Activated CD4-positive, alpha-beta memory T cell treated with anti-CD3 and anti-CD28 coated beads for 36 hours (primary cell): Measurements from ENCODE around the gene PPIF. TPM values are rescaled to one million over a fixed set of nuclear protein-coding genes. Genes with fewer than 3 reads are reported as not detected.

ENCODE experiments used
- CTCF ChIA-PET: fragments of 350-600 bp; sonication (Branson Sonifier 250); formaldehyde crosslinking; loops from one replicate; lab custom pipeline; 2021; ENCODE audit warnings: antibody characterized with exemption, inconsistent platforms; lab: Charles Lee
- POLR2A ChIA-PET: fragments of 350-600 bp; sonication (Branson Sonifier 250); formaldehyde crosslinking; loops from one replicate; lab custom pipeline; 2021; ENCODE audit warnings: antibody characterized with exemption; lab: Charles Lee
- DNase-seq: peaks from one replicate; pipeline ENCODE4 v3.0.0-alpha.2; 2020
- H3K27ac Mint-ChIP-seq: one replicate; pipeline ENCODE4 v1.8.0; 2021; ENCODE audit warnings: mixed read lengths
- H3K27me3 Mint-ChIP-seq: one replicate; pipeline ENCODE4 v1.8.0; 2021; ENCODE audit warnings: mixed read lengths
- H3K36me3 Mint-ChIP-seq: one replicate; pipeline ENCODE4 v1.8.0; 2021; ENCODE audit warnings: mixed read lengths
- H3K4me1 Mint-ChIP-seq: one replicate; pipeline ENCODE4 v1.8.0; 2021; ENCODE audit warnings: low read depth, mixed read lengths
- H3K4me3 Mint-ChIP-seq: one replicate; pipeline ENCODE4 v1.8.0; 2021; ENCODE audit warnings: mild to moderate bottlenecking, mixed read lengths
- H3K9me3 Mint-ChIP-seq: one replicate; pipeline ENCODE4 v1.8.0; 2021; ENCODE audit warnings: mixed read lengths
- intact Hi-C: fragments of 100-400 bp; cut with micrococcal nuclease; formaldehyde crosslinking; loops from one replicate; pipeline ENCODE4 v1.15.1; 2023
- total RNA-seq, 2 experiments: library from RNA; stranded (reverse); gene quantifications; one replicate each; pipeline ENCODE4 v1.2.3, GENCODE V29; 2021

PPIF gene
- total RNA-seq, 2 experiments from 2014 or later = 87.2 to 94.0 TPM

- POLR2A ChIA-PET = no interaction called here
- Mint-ChIP-seq H3K9me3 (no peaks in the 10 kb centered on the region), H3K27me3 (no peaks in the 10 kb centered on the region), H3K27ac (no peak overlapping the region), H3K36me3 (no peaks in the 10 kb centered on the region), H3K4me1 (no peaks in the 10 kb centered on the region), H3K4me3 (no peak overlapping the region)
- no peak for DNase-seq
- CTCF ChIA-PET = interaction anchor here (0.8 kb wide), 1 partner anchor 87 kb away, joined by 3 read pairs; no protein-coding TSS in a partner anchor
- intact Hi-C loops = no loop called here
These were observed 55.7 kb downstream of the PPIF start for GRCh38 chr10:79402951-79403350.

- ChIA-PET POLR2A (no interaction called here), CTCF (no interaction called here)
- Mint-ChIP-seq H3K27me3 (no peaks in the 10 kb centered on the region), H3K27ac (no peak overlapping the region), H3K4me1 (no peaks in the 10 kb centered on the region), H3K9me3 (no peaks in the 10 kb centered on the region), H3K36me3 (no peaks in the 10 kb centered on the region), H3K4me3 (no peak overlapping the region)
- intact Hi-C loops = no loop called here
- DNase-seq = no peak
These were observed 56.4 kb downstream of the PPIF start for GRCh38 chr10:79403441-79404230.

DNA sequence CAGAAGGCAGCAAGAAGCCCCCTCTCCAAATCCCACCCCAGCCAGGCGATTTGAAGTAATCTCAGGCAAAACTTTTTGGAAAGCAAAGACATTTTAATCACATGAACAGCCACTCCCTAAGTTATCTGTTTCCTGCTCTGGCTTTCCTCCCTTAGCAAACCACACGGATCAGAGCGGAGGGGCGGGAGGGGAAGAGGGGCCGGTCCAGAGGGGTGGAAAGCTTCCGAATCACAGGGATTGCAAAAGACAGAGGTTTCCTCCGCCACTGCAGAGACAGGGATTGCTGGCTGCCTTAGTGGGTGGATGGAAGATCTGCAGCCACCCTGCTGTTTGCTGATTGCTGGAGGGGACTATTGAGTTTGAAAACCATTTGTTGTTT is 57.0 kb downstream of the PPIF start:
- Mint-ChIP-seq H3K36me3 (no peaks in the 10 kb centered on the region), H3K4me1 (no peaks in the 10 kb centered on the region), H3K9me3 (no peaks in the 10 kb centered on the region), H3K27me3 (no peaks in the 10 kb centered on the region), H3K4me3 (no peak overlapping the region), H3K27ac (no peak overlapping the region)
- intact Hi-C loops = no loop called here
- ChIA-PET POLR2A (no interaction called here), CTCF (interaction anchor here (1.1 to 1.6 kb wide), 2 partner anchors 65 to 85 kb away, joined by 3 to 4 read pairs; no protein-coding TSS in a partner anchor)
- no peak for DNase-seq

DNA sequence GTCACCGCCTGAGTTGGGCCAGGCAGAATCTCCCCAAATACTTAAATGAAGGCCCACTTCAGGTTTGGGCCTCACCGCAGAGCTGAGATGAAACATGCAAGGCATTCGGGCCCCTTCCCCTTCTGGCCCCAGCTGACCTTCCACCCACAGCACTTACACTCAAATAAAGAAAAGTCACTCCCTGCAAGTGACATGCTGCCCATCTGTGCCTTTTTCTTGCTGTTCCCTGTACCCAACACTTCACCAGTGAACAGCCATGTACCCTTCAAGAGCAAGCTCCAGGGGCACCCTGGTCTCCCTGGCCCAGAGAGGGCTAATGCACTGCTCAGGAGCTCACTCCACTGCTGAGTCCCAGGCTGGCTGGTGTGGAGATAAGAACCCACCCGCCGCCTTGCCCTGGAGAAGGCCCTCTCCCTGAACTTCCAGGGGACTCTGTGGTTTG is 57.4 kb downstream of the PPIF start:
- ChIA-PET POLR2A (no interaction called here), CTCF (interaction anchor here (1.1 to 1.6 kb wide), 3 partner anchors 63 to 85 kb away, joined by 3 to 7 read pairs (median 4); no protein-coding TSS in a partner anchor)
- H3K9me3 Mint-ChIP-seq = no peaks in the 10 kb centered on the region
- H3K27me3 Mint-ChIP-seq = no peaks in the 10 kb centered on the region
- no peaks in the 10 kb centered on the region for H3K36me3 Mint-ChIP-seq
- DNase-seq = no peak
- intact Hi-C loops = no loop called here
- H3K4me3 Mint-ChIP-seq = no peak overlapping the region
- H3K4me1 Mint-ChIP-seq = no peaks in the 10 kb centered on the region
- no peak overlapping the region for H3K27ac Mint-ChIP-seq

Other genes starting within 250 kb of the PPIF start
- gene ZCCHC24, start 98.2 kb downstream of the PPIF start, total RNA-seq = under 1 TPM; 0.77 to 1.00 TPM
- gene EIF5AL1, start 165.1 kb downstream of the PPIF start, total RNA-seq = 1 to 10 TPM; 2.4 to 3.2 TPM
- not detected for gene SFTPA2, start 212.9 kb downstream of the PPIF start, total RNA-seq